HepG2 (cell line): ENCODE results near the gene KIF25. TPM values are rescaled to one million over a fixed set of nuclear protein-coding genes. Genes with fewer than 3 reads are reported as not detected.

ENCODE experiments used
- AFF4 ChIP-seq: sonication (generic); formaldehyde crosslinking; IDR thresholded peaks from 2 replicates; pipeline ENCODE4 v1.4.0; 2020; ENCODE audit warnings: missing genetic modification reagents
- IRX3 ChIP-seq: sonication (generic); formaldehyde crosslinking; IDR thresholded peaks from 2 replicates; pipeline ENCODE4 v1.8.1; 2023; ENCODE audit warnings: mild to moderate bottlenecking, low read depth, missing genetic modification reagents, borderline replicate concordance
- ISL2 ChIP-seq: sonication (generic); formaldehyde crosslinking; IDR thresholded peaks from 2 replicates; pipeline ENCODE4 v1.5.0; 2020; ENCODE audit warnings: missing genetic modification reagents
- NFE2L2 ChIP-seq: fragments of 150-350 bp; IDR thresholded peaks from 2 replicates; pipeline ENCODE4 v1.6.1; 2014; ENCODE audit warnings: low read length
- NR2F6 ChIP-seq, 2 experiments: IDR thresholded peaks; 2 replicates each; pipeline ENCODE4 v1.6.1; 2016; ENCODE audit warnings: antibody characterized with exemption in 1 of 2, mild to moderate bottlenecking in 1 of 2
- SIN3B ChIP-seq: fragments of 150-350 bp; IDR thresholded peaks from 2 replicates; pipeline ENCODE4 v1.6.1; 2014; ENCODE audit warnings: low read length
- TSC22D2 ChIP-seq: sonication (generic); formaldehyde crosslinking; IDR thresholded peaks from 2 replicates; pipeline ENCODE4 v1.5.1; 2020; ENCODE audit warnings: missing genetic modification reagents, mild to moderate bottlenecking, borderline replicate concordance
- ZFP1 ChIP-seq: IDR thresholded peaks from 2 replicates; pipeline ENCODE4 v1.6.1; 2016
- ZMYM2 ChIP-seq: sonication (generic); formaldehyde crosslinking; IDR thresholded peaks from 2 replicates; pipeline ENCODE4 v1.8.0; 2022; ENCODE audit warnings: mild to moderate bottlenecking, missing genetic modification reagents
- ZNF292 ChIP-seq: sonication (generic); formaldehyde crosslinking; IDR thresholded peaks from 2 replicates; pipeline ENCODE4 v1.8.1; 2022; ENCODE audit warnings: mild to moderate bottlenecking, low read depth, missing genetic modification reagents, borderline replicate concordance
- ZNF329 ChIP-seq: sonication (generic); formaldehyde crosslinking; IDR thresholded peaks from 2 replicates; pipeline ENCODE4 v1.9.0; 2021; ENCODE audit warnings: low read depth, mild to moderate bottlenecking, missing genetic modification reagents
- ZNF646 ChIP-seq: sonication (generic); formaldehyde crosslinking; IDR thresholded peaks from 2 replicates; pipeline ENCODE4 v1.9.0; 2021; ENCODE audit warnings: mild to moderate bottlenecking, missing genetic modification reagents
- ZNF674 ChIP-seq: sonication (generic); formaldehyde crosslinking; IDR thresholded peaks from 2 replicates; pipeline ENCODE4 v1.5.0; 2020; ENCODE audit warnings: low read depth, mild to moderate bottlenecking, missing genetic modification reagents
- ZNF816 ChIP-seq: sonication (generic); formaldehyde crosslinking; IDR thresholded peaks from 2 replicates; pipeline ENCODE4 v1.8.0; 2022; ENCODE audit warnings: missing genetic modification reagents, mild to moderate bottlenecking, borderline replicate concordance
- polyA plus RNA-seq, 8 experiments: library from polyadenylated mRNA; depleted of rRNA in 3 of 8; stranded (reverse) in 7 of 8; unstranded in 1 of 8; fragments of >200 nt; fragmentation: Illumina TruSeq in 4 of 8; extraction: Trizol in 4 of 8; gene quantifications; 2 replicates each; pipeline versions ENCODE4 v1.2.1 to v1.2.3, GENCODE V29; 2011 to 2016; ENCODE audit warnings: low read depth in 4 of 8, missing spikeins in 1 of 8, mixed read lengths in 1 of 8; ENCODE audit not compliant: insufficient read depth in 1 of 8
- total RNA-seq, 5 experiments: library from RNA; depleted of rRNA; stranded (reverse); fragments of >200 nt; fragmentation: Illumina TruSeq; extraction: Trizol; gene quantifications; 2 replicates each; pipeline ENCODE4 v1.2.3, GENCODE V29; 2016; ENCODE audit warnings: low read depth in 1 of 5
- TF ChIP-seq, protein P1 (sequence below): sonication (generic); formaldehyde crosslinking; IDR thresholded peaks from 2 replicates; pipeline ENCODE4 v1.4.0; 2020; ENCODE audit warnings: missing genetic modification reagents

The KIF25 gene
- total and polyA plus RNA-seq, 2 of the 13 experiments (the other 11 are each of a cell fraction or from before 2014, with no cell fraction given) = not detected

DNA sequence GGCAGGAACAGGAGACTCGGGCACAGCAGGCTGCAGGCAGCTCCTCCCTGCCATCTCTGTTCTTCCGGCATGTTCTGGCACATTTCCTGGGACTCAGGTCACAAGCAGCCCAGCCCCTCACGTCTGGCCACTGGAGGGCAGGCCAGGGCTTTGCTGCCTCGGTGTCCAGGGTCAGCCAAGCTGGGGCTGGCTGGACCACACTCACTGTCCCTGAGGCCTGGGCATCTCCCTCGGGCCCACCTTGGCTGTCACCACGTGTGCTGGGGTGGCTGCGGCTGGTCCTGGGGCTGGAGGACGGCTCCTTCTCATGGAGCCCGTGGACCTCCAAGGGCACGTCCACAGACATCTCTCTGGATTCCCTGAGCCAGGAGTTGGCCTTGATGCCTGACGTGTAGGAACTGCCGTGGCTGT lies 63.1 kb downstream of the KIF25 start (continued):
- TF ChIP-seq TSC22D2 = no peak
- no peak; the same call in 1 of the 2 replicates for TF ChIP-seq ZNF292 (CRISPR knock-in tag)
- no peak for TF ChIP-seq AFF4 (CRISPR knock-in tag)
- no peak for TF ChIP-seq NR2F6 (IDR thresholded peaks at IDR 0.05)
- TF ChIP-seq NR2F6 (CRISPR knock-in tag; IDR thresholded peaks at IDR 0.05) = peak; percentile 74
- TF ChIP-seq ZFP1 (CRISPR knock-in tag) = no peak
- TF ChIP-seq, protein P1, sequence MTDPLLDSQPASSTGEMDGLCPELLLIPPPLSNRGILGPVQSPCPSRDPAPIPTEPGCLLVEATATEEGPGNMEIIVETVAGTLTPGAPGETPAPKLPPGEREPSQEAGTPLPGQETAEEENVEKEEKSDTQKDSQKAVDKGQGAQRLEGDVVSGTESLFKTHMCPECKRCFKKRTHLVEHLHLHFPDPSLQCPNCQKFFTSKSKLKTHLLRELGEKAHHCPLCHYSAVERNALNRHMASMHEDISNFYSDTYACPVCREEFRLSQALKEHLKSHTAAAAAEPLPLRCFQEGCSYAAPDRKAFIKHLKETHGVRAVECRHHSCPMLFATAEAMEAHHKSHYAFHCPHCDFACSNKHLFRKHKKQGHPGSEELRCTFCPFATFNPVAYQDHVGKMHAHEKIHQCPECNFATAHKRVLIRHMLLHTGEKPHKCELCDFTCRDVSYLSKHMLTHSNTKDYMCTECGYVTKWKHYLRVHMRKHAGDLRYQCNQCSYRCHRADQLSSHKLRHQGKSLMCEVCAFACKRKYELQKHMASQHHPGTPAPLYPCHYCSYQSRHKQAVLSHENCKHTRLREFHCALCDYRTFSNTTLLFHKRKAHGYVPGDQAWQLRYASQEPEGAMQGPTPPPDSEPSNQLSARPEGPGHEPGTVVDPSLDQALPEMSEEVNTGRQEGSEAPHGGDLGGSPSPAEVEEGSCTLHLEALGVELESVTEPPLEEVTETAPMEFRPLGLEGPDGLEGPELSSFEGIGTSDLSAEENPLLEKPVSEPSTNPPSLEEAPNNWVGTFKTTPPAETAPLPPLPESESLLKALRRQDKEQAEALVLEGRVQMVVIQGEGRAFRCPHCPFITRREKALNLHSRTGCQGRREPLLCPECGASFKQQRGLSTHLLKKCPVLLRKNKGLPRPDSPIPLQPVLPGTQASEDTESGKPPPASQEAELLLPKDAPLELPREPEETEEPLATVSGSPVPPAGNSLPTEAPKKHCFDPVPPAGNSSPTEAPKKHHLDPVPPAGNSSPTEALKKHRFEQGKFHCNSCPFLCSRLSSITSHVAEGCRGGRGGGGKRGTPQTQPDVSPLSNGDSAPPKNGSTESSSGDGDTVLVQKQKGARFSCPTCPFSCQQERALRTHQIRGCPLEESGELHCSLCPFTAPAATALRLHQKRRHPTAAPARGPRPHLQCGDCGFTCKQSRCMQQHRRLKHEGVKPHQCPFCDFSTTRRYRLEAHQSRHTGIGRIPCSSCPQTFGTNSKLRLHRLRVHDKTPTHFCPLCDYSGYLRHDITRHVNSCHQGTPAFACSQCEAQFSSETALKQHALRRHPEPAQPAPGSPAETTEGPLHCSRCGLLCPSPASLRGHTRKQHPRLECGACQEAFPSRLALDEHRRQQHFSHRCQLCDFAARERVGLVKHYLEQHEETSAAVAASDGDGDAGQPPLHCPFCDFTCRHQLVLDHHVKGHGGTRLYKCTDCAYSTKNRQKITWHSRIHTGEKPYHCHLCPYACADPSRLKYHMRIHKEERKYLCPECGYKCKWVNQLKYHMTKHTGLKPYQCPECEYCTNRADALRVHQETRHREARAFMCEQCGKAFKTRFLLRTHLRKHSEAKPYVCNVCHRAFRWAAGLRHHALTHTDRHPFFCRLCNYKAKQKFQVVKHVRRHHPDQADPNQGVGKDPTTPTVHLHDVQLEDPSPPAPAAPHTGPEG (CRISPR knock-in tag) = no peak
- no peak for TF ChIP-seq ZNF674 (CRISPR knock-in tag)
- TF ChIP-seq ZNF329 = 0 out of 2 replicates have a peak, but pooled peaks have one; percentile 5
- no peak for TF ChIP-seq ZNF646 (CRISPR knock-in tag)
- TF ChIP-seq ISL2 (CRISPR knock-in tag) = no peak
- TF ChIP-seq ZMYM2 (CRISPR knock-in tag) = no peak
- TF ChIP-seq NFE2L2 = no peak
- no peak for TF ChIP-seq IRX3 (CRISPR knock-in tag)
- TF ChIP-seq ZNF816 (CRISPR knock-in tag) = no peak
- TF ChIP-seq SIN3B = no peak
